HCT116 (cell line): ENCODE results near the gene SORBS1. TPM values are rescaled to one million over a fixed set of nuclear protein-coding genes. Genes with fewer than 3 reads are reported as not detected.

Experiments used
- ATAC-seq: fragments of 200-7000 bp; cut with Tn5 transposase; 2 replicates; pipeline ENCODE4 v1.9.1; 2020; ENCODE audit warnings: mild to moderate bottlenecking, moderate library complexity
- BruUV-seq: library from RNA; stranded (reverse); fragments of 400-500 nt; replicated peaks from 2 replicates; lab custom pipeline; 2021; lab: Mats Ljungman, UMichigan
- CTCF ChIA-PET: fragments of 300-600 bp; sonication (Branson Sonifier 250); formaldehyde crosslinking; loops from one replicate; lab custom pipeline; 2021; ENCODE audit warnings: antibody characterized with exemption; lab: Charles Lee
- POLR2A ChIA-PET: fragments of 300-600, 350-600 bp; sonication (Branson Sonifier 250); formaldehyde crosslinking; loops from one replicate; lab custom pipeline; 2021; ENCODE audit warnings: antibody characterized with exemption; lab: Charles Lee
- RAD21 ChIA-PET, 2 experiments: fragments of 300-600 bp; sonication (Branson Sonifier 250); formaldehyde crosslinking; loops; one replicate each; lab custom pipeline; 2023; ENCODE audit warnings: low total read pairs in 2 of 2; ENCODE audit not compliant: uncharacterized antibody in 2 of 2, unreplicated experiment in 2 of 2, low non-redundant PET in 1 of 2; lab: Charles Lee
- DNase-seq: peaks from one replicate; pipeline ENCODE4 v3.0.0-alpha.2; 2010; ENCODE audit warnings: low read depth, low spot score
- H2AFZ ChIP-seq: fragments of 200-600 bp; shearing (Covaris generic), sonication (generic); 2 replicates; pipeline ENCODE4 v1.6.1; 2017; ENCODE audit warnings: low read depth, mixed run types, mixed read lengths, antibody characterized with exemption, low read length; ENCODE audit not compliant: poor library complexity, severe bottlenecking
- H3K27ac ChIP-seq: 2 replicates; pipeline ENCODE4 v1.5.1; 2012; ENCODE audit warnings: low read depth, low read length
- H3K27me3 ChIP-seq: fragments of 200-600 bp; sonication (generic); 2 replicates; pipeline ENCODE4 v1.6.1; 2016; ENCODE audit warnings: mixed run types, low read length, mixed read lengths; ENCODE audit not compliant: insufficient read depth
- H3K36me3 ChIP-seq, 2 experiments: fragments of 200-500 bp in 1 of 2; fragments of 200-600 bp in 1 of 2; sonication (Bioruptor generic) in 1 of 2; sonication (generic) in 1 of 2; 2 replicates each; pipeline versions ENCODE4 v1.5.1 to v1.6.1; 2014 to 2016; ENCODE audit warnings: low read length in 2 of 2, inconsistent platforms in 1 of 2, mixed read lengths in 1 of 2, mixed run types in 1 of 2; ENCODE audit not compliant: insufficient read depth in 2 of 2, control insufficient read depth in 1 of 2
- H3K4me1 ChIP-seq, 2 experiments: fragments of 200-600 bp in 1 of 2; sonication (generic) in 1 of 2; 2 replicates each; pipeline versions ENCODE4 v1.5.1 to v1.6.1; 2012 to 2017; ENCODE audit warnings: low read length in 2 of 2, inconsistent platforms in 1 of 2, mild to moderate bottlenecking in 1 of 2, mixed read lengths in 1 of 2, mixed run types in 1 of 2, moderate library complexity in 1 of 2; ENCODE audit not compliant: insufficient read depth in 2 of 2, control insufficient read depth in 1 of 2
- H3K4me2 ChIP-seq: fragments of 200-600 bp; sonication (generic); 2 replicates; pipeline ENCODE4 v1.6.1; 2017; ENCODE audit warnings: mixed run types, low read length, mixed read lengths
- H3K4me3 ChIP-seq, 2 experiments: fragments of 200-600 bp in 1 of 2; sonication (generic) in 1 of 2; replicated peaks in 1 of 2; 2 replicates each; pipeline ENCODE4 v1.5.1; 2011 to 2016; ENCODE audit warnings: low read length in 2 of 2, control low read depth in 1 of 2, low read depth in 1 of 2, mild to moderate bottlenecking in 1 of 2, mixed read lengths in 1 of 2, mixed run types in 1 of 2
- H3K79me2 ChIP-seq: fragments of 200-600 bp; sonication (generic); 2 replicates; pipeline ENCODE4 v1.6.1; 2017; ENCODE audit warnings: mild to moderate bottlenecking, mixed run types, low read length, moderate library complexity, mixed read lengths; ENCODE audit not compliant: insufficient read depth
- H3K9ac ChIP-seq: fragments of 200-600 bp; sonication (generic); 2 replicates; pipeline ENCODE4 v1.6.1; 2016; ENCODE audit warnings: low read length, mixed read lengths
- H3K9me2 ChIP-seq: fragments of 200-600 bp; sonication (generic), shearing (Covaris generic); 2 replicates; pipeline ENCODE4 v1.6.1; 2017; ENCODE audit warnings: mixed run types, mild to moderate bottlenecking, moderate library complexity; ENCODE audit not compliant: insufficient read depth
- H3K9me3 ChIP-seq, 2 experiments: fragments of 200-500 bp in 1 of 2; fragments of 200-600 bp in 1 of 2; sonication (Bioruptor generic) in 1 of 2; sonication (generic) in 1 of 2; 2 replicates each; pipeline ENCODE4 v1.6.1; 2014 to 2017; ENCODE audit warnings: low read length in 2 of 2, mixed read lengths in 2 of 2, inconsistent platforms in 1 of 2, low read depth in 1 of 2, mild to moderate bottlenecking in 1 of 2, mixed run types in 1 of 2, moderate library complexity in 1 of 2; ENCODE audit not compliant: control insufficient read depth in 1 of 2, insufficient read depth in 1 of 2
- H4K20me1 ChIP-seq: fragments of 200-600 bp; sonication (generic), shearing (Covaris generic); 2 replicates; pipeline ENCODE4 v1.6.1; 2017; ENCODE audit warnings: mixed run types, mild to moderate bottlenecking, moderate library complexity; ENCODE audit not compliant: insufficient read depth
- CEBPB ChIP-seq: IDR thresholded peaks from 2 replicates; pipeline ENCODE4 v1.6.1; 2012; ENCODE audit warnings: low read depth
- ELF1 ChIP-seq: IDR thresholded peaks from 2 replicates; pipeline ENCODE4 v1.6.1; 2012; ENCODE audit warnings: low read depth, borderline replicate concordance
- EZH2phosphoT487 ChIP-seq: fragments of 200-600 bp; IDR thresholded peaks from 2 replicates; pipeline ENCODE4 v1.6.1; 2018; ENCODE audit warnings: antibody characterized with exemption, borderline replicate concordance
- FOSL1 ChIP-seq: IDR thresholded peaks from 2 replicates; pipeline ENCODE4 v1.6.1; 2012; ENCODE audit warnings: low read depth
- RAD21 ChIP-seq: IDR thresholded peaks from 2 replicates; pipeline ENCODE4 v1.6.1; 2012; ENCODE audit warnings: low read depth, mild to moderate bottlenecking
- SRF ChIP-seq: IDR thresholded peaks from 2 replicates; pipeline ENCODE4 v1.6.1; 2012; ENCODE audit warnings: low read depth
- YY1 ChIP-seq: IDR thresholded peaks from 2 replicates; pipeline ENCODE4 v1.6.1; 2011; ENCODE audit warnings: low read length, low read depth, moderate library complexity, mild to moderate bottlenecking; ENCODE audit not compliant: insufficient replicate concordance; ENCODE audit errors: extremely low read depth
- ZFX ChIP-seq: fragments of 450-650 bp; IDR thresholded peaks from 2 replicates; pipeline ENCODE4 v1.6.1; 2017
- ZNF274 ChIP-seq: fragments of 200-500 bp; sonication (Bioruptor generic); IDR thresholded peaks from 2 replicates; pipeline ENCODE4 v1.6.1; 2014; ENCODE audit warnings: mild to moderate bottlenecking, low read depth, low read length, inconsistent platforms
- intact Hi-C: fragments of 100-400 bp; cut with micrococcal nuclease; formaldehyde crosslinking; loops from 2 replicates; pipeline ENCODE4 v1.10.0; 2022
- total RNA-seq: library from RNA; stranded (reverse); gene quantifications from one replicate; pipeline ENCODE4 v1.2.1, GENCODE V29; 2021; ENCODE audit not compliant: unreplicated experiment
- TF ChIP-seq, protein P1 (sequence below), 3 experiments: fragments of 200-600 bp in 1 of 3; sonication (generic) in 1 of 3; IDR thresholded peaks in 2 of 3; conservative IDR thresholded peaks in 1 of 3; 2 replicates each; pipeline ENCODE4 v1.5.1; 2012 to 2017; ENCODE audit warnings: low read depth in 2 of 3, low read length in 2 of 3, antibody characterized with exemption in 1 of 3, borderline replicate concordance in 1 of 3, control low read depth in 1 of 3, mild to moderate bottlenecking in 1 of 3, mixed read lengths in 1 of 3, mixed run types in 1 of 3, moderate library complexity in 1 of 3; ENCODE audit not compliant: insufficient read depth in 1 of 3
- TF ChIP-seq, protein P2 (sequence below): IDR thresholded peaks from 2 replicates; pipeline ENCODE4 v1.6.1; 2012
- TF ChIP-seq, protein P3 (sequence below): IDR thresholded peaks from 2 replicates; pipeline ENCODE4 v1.6.1; 2011; ENCODE audit warnings: mild to moderate bottlenecking, low read length, moderate library complexity; ENCODE audit not compliant: insufficient replicate concordance; ENCODE audit errors: extremely low read depth

SORBS1 gene
- total RNA-seq, 1 experiment from 2014 or later, result 3.4 TPM

DNA sequence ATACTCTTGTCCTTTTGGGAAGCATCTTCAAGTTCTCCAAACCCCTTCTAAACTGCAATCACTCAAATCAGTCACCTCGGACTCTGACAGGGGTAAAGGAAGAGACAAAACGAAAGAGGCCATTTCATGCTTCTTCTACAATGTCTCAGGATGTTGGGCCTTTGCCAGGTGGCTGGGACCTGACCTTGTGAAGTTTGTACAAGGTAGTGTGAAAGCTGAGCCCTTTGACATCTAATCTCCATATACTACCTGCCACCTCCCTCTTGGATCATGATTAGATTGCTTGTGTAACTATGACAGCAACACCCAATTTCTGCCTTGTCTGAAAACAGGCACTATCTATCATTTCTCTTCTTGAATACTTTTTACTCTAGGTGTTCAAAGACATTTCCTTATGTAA lies 235.3 kb downstream of the SORBS1 start:
- H3K36me3 ChIP-seq, result no peaks in the 10 kb centered on the region
- H3K9me3 ChIP-seq, result no peaks in the 10 kb centered on the region
- ATAC-seq (no peak), DNase-seq (no peak)
- intact Hi-C loops, result no loop called here
- ChIA-PET CTCF (no interaction called here), RAD21 (no interaction called here), POLR2A (no interaction called here)
- no peak overlapping the region for H3K9ac ChIP-seq
- H3K4me1 ChIP-seq, result no peaks in the 10 kb centered on the region
- no peaks in the 10 kb centered on the region for H3K9me2 ChIP-seq
- no peak overlapping the region for H2AFZ ChIP-seq
- H3K4me3 ChIP-seq, result no peak overlapping the region
- H3K79me2 ChIP-seq, result no peaks in the 10 kb centered on the region
- H3K27me3 ChIP-seq, result peaks cover 4% of the 10 kb centered on the region; the same call in 1 of the 2 replicates
- no TSS peak for BruUV-seq
- H3K27ac ChIP-seq, result no peak overlapping the region
- no peaks in the 10 kb centered on the region for H4K20me1 ChIP-seq
- H3K4me2 ChIP-seq, result no peak overlapping the region
- TF ChIP-seq EZH2phosphoT487 (no peak), RAD21 (no peak), FOSL1 (no peak), ZNF274 (no peak), YY1 (no peak), SRF (no peak), ZFX (no peak), CEBPB (no peak), ELF1 (no peak)
- TF ChIP-seq, protein P1, sequence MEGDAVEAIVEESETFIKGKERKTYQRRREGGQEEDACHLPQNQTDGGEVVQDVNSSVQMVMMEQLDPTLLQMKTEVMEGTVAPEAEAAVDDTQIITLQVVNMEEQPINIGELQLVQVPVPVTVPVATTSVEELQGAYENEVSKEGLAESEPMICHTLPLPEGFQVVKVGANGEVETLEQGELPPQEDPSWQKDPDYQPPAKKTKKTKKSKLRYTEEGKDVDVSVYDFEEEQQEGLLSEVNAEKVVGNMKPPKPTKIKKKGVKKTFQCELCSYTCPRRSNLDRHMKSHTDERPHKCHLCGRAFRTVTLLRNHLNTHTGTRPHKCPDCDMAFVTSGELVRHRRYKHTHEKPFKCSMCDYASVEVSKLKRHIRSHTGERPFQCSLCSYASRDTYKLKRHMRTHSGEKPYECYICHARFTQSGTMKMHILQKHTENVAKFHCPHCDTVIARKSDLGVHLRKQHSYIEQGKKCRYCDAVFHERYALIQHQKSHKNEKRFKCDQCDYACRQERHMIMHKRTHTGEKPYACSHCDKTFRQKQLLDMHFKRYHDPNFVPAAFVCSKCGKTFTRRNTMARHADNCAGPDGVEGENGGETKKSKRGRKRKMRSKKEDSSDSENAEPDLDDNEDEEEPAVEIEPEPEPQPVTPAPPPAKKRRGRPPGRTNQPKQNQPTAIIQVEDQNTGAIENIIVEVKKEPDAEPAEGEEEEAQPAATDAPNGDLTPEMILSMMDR (IDR thresholded peaks at IDR 0.05 in 2 of 3, conservative IDR thresholded peaks at IDR 0.05 in 1 of 3; ENCODE audit: borderline replicate concordance in 1 of 3, insufficient read depth in 1 of 3, low read depth in 2 of 3, low read length in 2 of 3), result no peak
- TF ChIP-seq, protein P2, sequence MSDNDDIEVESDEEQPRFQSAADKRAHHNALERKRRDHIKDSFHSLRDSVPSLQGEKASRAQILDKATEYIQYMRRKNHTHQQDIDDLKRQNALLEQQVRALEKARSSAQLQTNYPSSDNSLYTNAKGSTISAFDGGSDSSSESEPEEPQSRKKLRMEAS, result no peak
- TF ChIP-seq, protein P3, sequence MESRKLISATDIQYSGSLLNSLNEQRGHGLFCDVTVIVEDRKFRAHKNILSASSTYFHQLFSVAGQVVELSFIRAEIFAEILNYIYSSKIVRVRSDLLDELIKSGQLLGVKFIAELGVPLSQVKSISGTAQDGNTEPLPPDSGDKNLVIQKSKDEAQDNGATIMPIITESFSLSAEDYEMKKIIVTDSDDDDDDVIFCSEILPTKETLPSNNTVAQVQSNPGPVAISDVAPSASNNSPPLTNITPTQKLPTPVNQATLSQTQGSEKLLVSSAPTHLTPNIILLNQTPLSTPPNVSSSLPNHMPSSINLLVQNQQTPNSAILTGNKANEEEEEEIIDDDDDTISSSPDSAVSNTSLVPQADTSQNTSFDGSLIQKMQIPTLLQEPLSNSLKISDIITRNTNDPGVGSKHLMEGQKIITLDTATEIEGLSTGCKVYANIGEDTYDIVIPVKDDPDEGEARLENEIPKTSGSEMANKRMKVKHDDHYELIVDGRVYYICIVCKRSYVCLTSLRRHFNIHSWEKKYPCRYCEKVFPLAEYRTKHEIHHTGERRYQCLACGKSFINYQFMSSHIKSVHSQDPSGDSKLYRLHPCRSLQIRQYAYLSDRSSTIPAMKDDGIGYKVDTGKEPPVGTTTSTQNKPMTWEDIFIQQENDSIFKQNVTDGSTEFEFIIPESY, result no peak
